PC-3 (cell line): Measurements from ENCODE around the gene ADGRG3. TPM values are rescaled to one million over a fixed set of nuclear protein-coding genes. Genes with fewer than 3 reads are reported as not detected.

Experiments used
- ATAC-seq: fragments of 200-7000 bp; cut with Tn5 transposase; 2 replicates; pipeline ENCODE4 v1.9.1; 2020; ENCODE audit warnings: mild to moderate bottlenecking, moderate library complexity
- BruUV-seq: library from RNA; stranded (reverse); fragments of 400-500 nt; replicated peaks from 2 replicates; lab custom pipeline; 2021; lab: Mats Ljungman, UMichigan
- CTCF ChIA-PET: fragments of 300-600 bp; sonication (Branson Sonifier 250); formaldehyde crosslinking; loops from one replicate; lab custom pipeline; 2022; ENCODE audit warnings: antibody characterized with exemption; lab: Charles Lee
- POLR2A ChIA-PET: fragments of 300-600 bp; sonication (Branson Sonifier 250); formaldehyde crosslinking; loops from one replicate; lab custom pipeline; 2022; ENCODE audit warnings: antibody characterized with exemption; ENCODE audit not compliant: unreplicated experiment; lab: Charles Lee
- DNase-seq: peaks from one replicate; pipeline ENCODE4 v3.0.0-alpha.2; 2015
- H2AFZ ChIP-seq: fragments of 300-600 bp; sonication (generic); 2 replicates; pipeline ENCODE4 v1.6.0; 2016; ENCODE audit warnings: antibody characterized with exemption, low read length
- H3F3A ChIP-seq: fragments of 300-600 bp; sonication (generic); one replicate; pipeline ENCODE4 v1.6.0; 2017; ENCODE audit warnings: antibody characterized with exemption, low read length, control low read depth, mild to moderate bottlenecking; ENCODE audit not compliant: unreplicated experiment
- H3K27ac ChIP-seq: fragments of 300-600 bp; sonication (generic); 2 replicates; pipeline ENCODE4 v1.5.1; 2016; ENCODE audit warnings: mild to moderate bottlenecking, low read length
- H3K27me3 ChIP-seq: fragments of 300-600 bp; sonication (generic); 2 replicates; pipeline ENCODE4 v1.6.1; 2016; ENCODE audit warnings: low read length, mixed read lengths
- H3K36me3 ChIP-seq: fragments of 300-600 bp; sonication (generic); 2 replicates; pipeline ENCODE4 v1.6.1; 2016; ENCODE audit warnings: low read depth, mixed run types, low read length, mixed read lengths
- H3K4me1 ChIP-seq: fragments of 300-600 bp; sonication (generic); 2 replicates; pipeline ENCODE4 v1.5.1; 2016; ENCODE audit warnings: low read length; ENCODE audit not compliant: insufficient read depth
- H3K4me2 ChIP-seq: fragments of 300-600 bp; sonication (generic); 2 replicates; pipeline ENCODE4 v1.6.0; 2016; ENCODE audit warnings: low read length
- H3K4me3 ChIP-seq: fragments of 300-600 bp; sonication (generic); 2 replicates; pipeline ENCODE4 v1.5.1; 2016; ENCODE audit warnings: mild to moderate bottlenecking, low read length, mixed read lengths
- H3K79me2 ChIP-seq: fragments of 300-600 bp; sonication (generic); 2 replicates; pipeline ENCODE4 v1.6.1; 2017; ENCODE audit warnings: low read length, mixed read lengths
- H3K9ac ChIP-seq: fragments of 300-600 bp; sonication (generic); 2 replicates; pipeline ENCODE4 v1.6.0; 2016; ENCODE audit warnings: mild to moderate bottlenecking, low read length
- H3K9me2 ChIP-seq: fragments of 300-600 bp; sonication (generic); replicated peaks from 2 replicates; pipeline ENCODE4 v1.6.1; 2016; ENCODE audit warnings: mixed run types, low read length, mixed read lengths
- H3K9me3 ChIP-seq: fragments of 300-600 bp; sonication (generic); 2 replicates; pipeline ENCODE4 v1.6.1; 2016; ENCODE audit warnings: low read length, mixed read lengths
- H4K20me1 ChIP-seq: fragments of 300-600 bp; sonication (generic); 2 replicates; pipeline ENCODE4 v1.6.1; 2016; ENCODE audit warnings: low read length, mixed read lengths
- EZH2 ChIP-seq: fragments of 300-600 bp; sonication (generic); IDR thresholded peaks from one replicate; pipeline ENCODE4 v1.6.1; 2017; ENCODE audit warnings: antibody characterized with exemption, mild to moderate bottlenecking, low read length; ENCODE audit not compliant: unreplicated experiment
- EZH2phosphoT487 ChIP-seq: fragments of 300-600 bp; sonication (generic); IDR thresholded peaks from 2 replicates; pipeline ENCODE4 v1.6.1; 2018; ENCODE audit warnings: mild to moderate bottlenecking, antibody characterized with exemption, low read length, borderline replicate concordance
- intact Hi-C: fragments of 100-400 bp; cut with micrococcal nuclease; formaldehyde crosslinking; loops from 2 replicates; pipeline ENCODE4 v1.9.0; 2023
- total RNA-seq: library from RNA; depleted of rRNA; stranded (reverse); fragments of >200 nt; gene quantifications from 2 replicates; pipeline ENCODE4 v1.2.3, GENCODE V29; 2014
- TF ChIP-seq, protein P1 (sequence below): fragments of 300-600 bp; sonication (generic); conservative IDR thresholded peaks from 2 replicates; pipeline ENCODE4 v1.5.1; 2017; ENCODE audit warnings: antibody characterized with exemption, low read depth, mild to moderate bottlenecking, low read length

The ADGRG3 gene
- total RNA-seq, 1 experiment from 2014 or later = not detected

DNA sequence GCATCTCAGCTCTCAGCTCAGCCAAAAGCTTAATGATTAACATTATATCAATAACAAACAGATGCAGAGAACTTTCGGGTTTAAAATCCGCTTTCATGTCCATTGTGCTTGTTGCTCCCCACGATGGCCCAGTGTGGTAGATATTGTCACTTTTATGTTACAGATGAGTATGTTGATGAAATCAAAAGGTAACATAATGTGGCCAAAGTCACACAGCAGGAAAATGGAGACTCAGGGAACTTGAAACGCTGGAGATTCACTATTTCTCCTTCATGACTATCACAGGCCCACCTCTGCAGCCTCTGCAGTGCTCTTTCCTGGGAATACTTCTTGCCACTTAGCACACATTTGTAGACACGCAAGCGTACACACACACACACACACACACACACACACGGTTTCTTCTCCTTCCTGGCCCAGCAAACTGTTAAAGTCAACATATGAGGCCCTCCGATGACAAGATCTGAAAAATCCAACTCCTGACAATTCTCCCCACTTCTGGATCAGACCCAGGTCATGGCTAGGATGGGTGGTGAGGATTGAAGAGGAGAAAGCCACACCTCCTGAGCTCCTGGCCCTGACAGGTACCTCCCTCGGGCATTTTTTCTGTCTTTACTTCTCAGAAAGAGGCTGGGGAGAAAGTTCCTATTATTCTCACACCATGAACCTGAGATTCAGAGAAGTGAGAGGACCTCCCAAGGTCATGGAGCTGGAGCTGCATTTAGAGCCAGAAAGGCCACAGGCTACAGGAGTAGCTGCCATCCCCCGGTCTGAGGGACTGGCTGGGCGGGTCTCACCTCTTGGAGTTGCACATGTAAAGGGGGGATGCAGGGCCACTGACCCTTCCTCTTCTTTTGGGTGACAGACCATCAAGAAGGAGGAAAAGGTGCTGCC, 36.2 kb downstream of the ADGRG3 start:
- Histone ChIP-seq H3K36me3 (no peaks in the 10 kb centered on the region), H3K4me3 (no peak overlapping the region), H3K4me1 (no peaks in the 10 kb centered on the region), H3K4me2 (no peak overlapping the region), H3K27ac (no peak overlapping the region), H3K9me3 (no peaks in the 10 kb centered on the region), H3K9ac (no peak overlapping the region), H3K79me2 (no peaks in the 10 kb centered on the region), H3K27me3 (0 out of 2 replicates have a peak, but pooled peaks cover 2% of the 10 kb centered on the region), H3F3A (no peaks in the 10 kb centered on the region), H3K9me2 (no peaks in the 10 kb centered on the region), H2AFZ (no peak overlapping the region), H4K20me1 (no peaks in the 10 kb centered on the region)
- intact Hi-C loops = no loop called here
- no TSS peak for BruUV-seq
- DNase-seq (no peak), ATAC-seq (no peak)
- POLR2A ChIA-PET = no interaction called here
- CTCF ChIA-PET = no interaction called here
- TF ChIP-seq, protein P1, sequence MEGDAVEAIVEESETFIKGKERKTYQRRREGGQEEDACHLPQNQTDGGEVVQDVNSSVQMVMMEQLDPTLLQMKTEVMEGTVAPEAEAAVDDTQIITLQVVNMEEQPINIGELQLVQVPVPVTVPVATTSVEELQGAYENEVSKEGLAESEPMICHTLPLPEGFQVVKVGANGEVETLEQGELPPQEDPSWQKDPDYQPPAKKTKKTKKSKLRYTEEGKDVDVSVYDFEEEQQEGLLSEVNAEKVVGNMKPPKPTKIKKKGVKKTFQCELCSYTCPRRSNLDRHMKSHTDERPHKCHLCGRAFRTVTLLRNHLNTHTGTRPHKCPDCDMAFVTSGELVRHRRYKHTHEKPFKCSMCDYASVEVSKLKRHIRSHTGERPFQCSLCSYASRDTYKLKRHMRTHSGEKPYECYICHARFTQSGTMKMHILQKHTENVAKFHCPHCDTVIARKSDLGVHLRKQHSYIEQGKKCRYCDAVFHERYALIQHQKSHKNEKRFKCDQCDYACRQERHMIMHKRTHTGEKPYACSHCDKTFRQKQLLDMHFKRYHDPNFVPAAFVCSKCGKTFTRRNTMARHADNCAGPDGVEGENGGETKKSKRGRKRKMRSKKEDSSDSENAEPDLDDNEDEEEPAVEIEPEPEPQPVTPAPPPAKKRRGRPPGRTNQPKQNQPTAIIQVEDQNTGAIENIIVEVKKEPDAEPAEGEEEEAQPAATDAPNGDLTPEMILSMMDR = no peak

DNA sequence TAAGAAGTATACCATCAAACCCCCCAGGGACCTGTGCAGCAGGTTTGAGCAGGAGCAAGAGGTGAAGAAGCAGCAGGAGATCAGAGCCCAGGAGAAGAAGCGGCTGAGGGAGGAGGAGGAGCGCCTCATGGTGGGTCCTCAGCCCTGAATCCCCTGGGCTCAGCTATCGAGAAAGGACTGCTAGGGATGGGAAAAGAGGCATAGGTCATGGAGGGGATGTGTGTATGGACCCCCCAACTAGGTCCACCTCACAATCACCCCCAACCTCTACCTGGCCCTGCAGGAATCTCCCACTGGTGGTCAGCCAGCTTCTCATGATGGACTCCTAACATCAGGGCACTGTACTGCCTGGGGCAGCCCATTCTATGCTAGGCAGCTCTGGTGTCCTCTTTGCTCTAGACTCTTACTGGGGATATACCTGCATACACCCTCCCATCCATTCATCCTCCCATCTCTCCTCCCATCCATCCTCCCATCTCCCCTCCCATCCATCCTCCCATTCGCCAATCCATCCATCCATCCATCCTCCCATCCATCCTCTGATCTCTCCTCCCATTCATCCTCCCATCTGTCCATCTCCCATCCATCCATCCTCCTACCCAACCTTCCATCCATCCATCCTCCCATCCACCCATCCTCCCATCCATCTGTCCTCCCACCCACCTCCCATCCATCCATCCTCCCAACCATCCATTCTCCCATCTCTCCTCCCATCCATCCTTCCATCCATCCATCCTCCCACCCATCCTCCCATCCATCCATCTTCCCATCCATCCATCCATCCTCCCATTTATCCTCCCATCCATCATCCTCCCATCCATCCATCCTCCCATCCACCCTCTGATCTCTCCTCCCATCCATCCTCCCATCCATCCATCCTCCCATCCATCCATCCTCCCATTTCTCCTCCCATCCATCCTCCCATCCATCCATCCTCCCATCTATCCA, 37.1 kb downstream of the ADGRG3 start:
- no peaks in the 10 kb centered on the region for H3K36me3 ChIP-seq
- ATAC-seq (no peak), DNase-seq (no peak)
- POLR2A ChIA-PET = no interaction called here
- no peak overlapping the region for H3K9ac ChIP-seq
- no peaks in the 10 kb centered on the region for H3K79me2 ChIP-seq
- H3K27ac ChIP-seq = no peak overlapping the region
- H2AFZ ChIP-seq = no peak overlapping the region
- H3K4me3 ChIP-seq = no peak overlapping the region
- no peaks in the 10 kb centered on the region for H3K9me3 ChIP-seq
- no peaks in the 10 kb centered on the region for H3K4me1 ChIP-seq
- CTCF ChIA-PET = no interaction called here
- intact Hi-C loops = no loop called here
- H3K27me3 ChIP-seq = 0 out of 2 replicates have a peak, but pooled peaks cover 10% of the 10 kb centered on the region
- TF ChIP-seq EZH2 = no peak
- TF ChIP-seq, protein P1 = no peak
- TF ChIP-seq EZH2phosphoT487 = no peak
- no peaks in the 10 kb centered on the region for H4K20me1 ChIP-seq
- H3K4me2 ChIP-seq = no peak overlapping the region
- H3F3A ChIP-seq = no peaks in the 10 kb centered on the region
- no peaks in the 10 kb centered on the region for H3K9me2 ChIP-seq
- no TSS peak for BruUV-seq
